H1 (cell line): ENCODE data around the gene BTK. TPM values are rescaled to one million over a fixed set of nuclear protein-coding genes. Genes with fewer than 3 reads are reported as not detected.

ENCODE experiments used
- CTCF ChIA-PET: fragments of 300-600 bp; sonication (Branson Sonifier 250); formaldehyde crosslinking; loops from one replicate; lab custom pipeline; 2021; ENCODE audit not compliant: partially characterized antibody; lab: Charles Lee
- POLR2A ChIA-PET: fragments of 300-600 bp; sonication (Branson Sonifier 250); formaldehyde crosslinking; loops from one replicate; lab custom pipeline; 2021; ENCODE audit warnings: inconsistent platforms; ENCODE audit not compliant: partially characterized antibody; lab: Charles Lee
- DNase-seq, 2 experiments: peaks; one replicate each; pipeline versions ENCODE4 v3.0.0 to v3.0.0-alpha.2; 2010 to 2022; ENCODE audit warnings: low spot score in 2 of 2, low read depth in 1 of 2, mixed read lengths in 1 of 2
- FAIRE-seq: peaks from 2 replicates; lab custom pipeline; 2011; peaks lifted over from hg19 to GRCh38; lab: Jason Lieb, UNC
- H2AFZ ChIP-seq: 2 replicates; pipeline ENCODE4 v1.8.1; 2012; ENCODE audit warnings: low read length, inconsistent platforms
- H2AK5ac ChIP-seq: 2 replicates; pipeline ENCODE4 v1.6.1; 2013; ENCODE audit warnings: low read depth, low read length
- H2BK120ac ChIP-seq: replicated peaks from 2 replicates; pipeline ENCODE3; 2013; ENCODE audit warnings: low read depth, low read length, inconsistent platforms
- H2BK12ac ChIP-seq: 2 replicates; pipeline ENCODE4 v1.6.1; 2013; ENCODE audit warnings: low read depth, low read length
- H2BK15ac ChIP-seq: 2 replicates; pipeline ENCODE4 v1.6.1; 2013; ENCODE audit warnings: low read length
- H2BK20ac ChIP-seq: 2 replicates; pipeline ENCODE4 v1.6.1; 2013; ENCODE audit warnings: low read length
- H2BK5ac ChIP-seq: 2 replicates; pipeline ENCODE4 v1.6.1; 2013; ENCODE audit warnings: low read depth, low read length
- H3K14ac ChIP-seq: 2 replicates; pipeline ENCODE4 v1.6.1; 2013; ENCODE audit warnings: inconsistent platforms; ENCODE audit not compliant: insufficient read length
- H3K18ac ChIP-seq: 2 replicates; pipeline ENCODE4 v1.6.1; 2013; ENCODE audit warnings: low read length; ENCODE audit errors: extremely low read depth
- H3K23ac ChIP-seq: 2 replicates; pipeline ENCODE4 v1.6.1; 2013; ENCODE audit warnings: inconsistent platforms; ENCODE audit not compliant: insufficient read length
- H3K23me2 ChIP-seq: 2 replicates; pipeline ENCODE4 v1.6.1; 2013; ENCODE audit warnings: low read depth, low read length
- H3K27ac ChIP-seq: 2 replicates; pipeline ENCODE4 v1.6.1; 2011; ENCODE audit warnings: low read depth, low read length, inconsistent platforms
- H3K27me3 ChIP-seq, 4 experiments: replicated peaks in 1 of 4; 1 replicate in 1 of 4; 2 replicates in 3 of 4; pipeline versions ENCODE4 v1.6.1 to v1.8.1; 2011 to 2013; ENCODE audit warnings: low read length in 3 of 4, mild to moderate bottlenecking in 3 of 4, inconsistent platforms in 2 of 4, mixed read lengths in 2 of 4, moderate library complexity in 1 of 4; ENCODE audit not compliant: control insufficient read depth in 3 of 4, insufficient read depth in 3 of 4; ENCODE audit errors: extremely low read depth in 1 of 4
- H3K36me3 ChIP-seq, 4 experiments: 2 replicates each; pipeline versions ENCODE4 v1.6.1 to v1.8.1; 2011 to 2013; ENCODE audit warnings: mild to moderate bottlenecking in 4 of 4, low read length in 3 of 4, moderate library complexity in 2 of 4, control low read depth in 1 of 4, inconsistent platforms in 1 of 4; ENCODE audit not compliant: insufficient read depth in 4 of 4, control insufficient read depth in 2 of 4
- H3K4ac ChIP-seq: replicated peaks from 2 replicates; pipeline ENCODE3; 2013; ENCODE audit warnings: low read length, low read depth, mixed read lengths, inconsistent platforms; ENCODE audit not compliant: insufficient read length
- H3K4me1 ChIP-seq, 4 experiments: replicated peaks in 1 of 4; 1 replicate in 1 of 4; 2 replicates in 3 of 4; pipeline versions ENCODE4 v1.6.1 to v1.8.1; 2011 to 2013; ENCODE audit warnings: low read length in 3 of 4, inconsistent platforms in 2 of 4, mixed read lengths in 1 of 4; ENCODE audit not compliant: insufficient read depth in 4 of 4, control insufficient read depth in 3 of 4
- H3K4me2 ChIP-seq, 2 experiments: 2 replicates each; pipeline versions ENCODE4 v1.6.1 to v1.8.1; 2011 to 2013; ENCODE audit warnings: low read depth in 2 of 2, low read length in 2 of 2, control low read depth in 1 of 2, inconsistent platforms in 1 of 2, mild to moderate bottlenecking in 1 of 2; ENCODE audit not compliant: insufficient read depth in 1 of 2
- H3K4me3 ChIP-seq, 4 experiments: fragments of 200-600, 300-600 bp in 1 of 4; sonication (generic), shearing (Covaris generic), sonication (Bioruptor Twin) in 1 of 4; 2 replicates each; pipeline versions ENCODE4 v1.5.1 to v1.8.1; 2011 to 2016; ENCODE audit warnings: low read length in 4 of 4, low read depth in 3 of 4, control low read depth in 2 of 4, inconsistent platforms in 2 of 4, mild to moderate bottlenecking in 2 of 4, mixed read lengths in 1 of 4, moderate library complexity in 1 of 4; ENCODE audit not compliant: insufficient read depth in 2 of 4; ENCODE audit errors: extremely low read depth in 1 of 4
- H3K56ac ChIP-seq: replicated peaks from 2 replicates; pipeline ENCODE3; 2013; ENCODE audit warnings: low read depth, mild to moderate bottlenecking, mixed read lengths, low read length, inconsistent platforms; ENCODE audit not compliant: insufficient read length
- H3K79me1 ChIP-seq: 2 replicates; pipeline ENCODE4 v1.6.1; 2013; ENCODE audit warnings: low read depth, low read length, control low read depth
- H3K79me2 ChIP-seq, 2 experiments: 2 replicates each; pipeline versions ENCODE4 v1.6.1 to v1.8.1; 2012 to 2013; ENCODE audit warnings: low read length in 2 of 2, mild to moderate bottlenecking in 2 of 2, inconsistent platforms in 1 of 2; ENCODE audit not compliant: insufficient read depth in 2 of 2, control insufficient read depth in 1 of 2
- H3K9ac ChIP-seq, 4 experiments: replicated peaks in 1 of 4; 1 replicate in 1 of 4; 2 replicates in 3 of 4; pipeline versions ENCODE4 v1.6.1 to v1.8.1; 2011 to 2013; ENCODE audit warnings: low read depth in 3 of 4, low read length in 3 of 4, control low read depth in 2 of 4, mild to moderate bottlenecking in 2 of 4, moderate library complexity in 2 of 4, inconsistent platforms in 1 of 4; ENCODE audit errors: extremely low read depth in 1 of 4
- H3K9me3 ChIP-seq, 2 experiments: 2 replicates each; pipeline versions ENCODE4 v1.6.1 to v1.8.1; 2012 to 2013; ENCODE audit warnings: mild to moderate bottlenecking in 2 of 2, moderate library complexity in 2 of 2, control low read depth in 1 of 2, inconsistent platforms in 1 of 2, low read depth in 1 of 2, low read length in 1 of 2, mixed read lengths in 1 of 2; ENCODE audit not compliant: insufficient read depth in 2 of 2
- H4K20me1 ChIP-seq, 2 experiments: replicated peaks in 1 of 2; 2 replicates each; pipeline versions ENCODE3 to v1.8.1; 2011 to 2013; ENCODE audit warnings: inconsistent platforms in 2 of 2, low read length in 2 of 2, mild to moderate bottlenecking in 1 of 2; ENCODE audit not compliant: insufficient read depth in 2 of 2, control insufficient read depth in 1 of 2
- H4K5ac ChIP-seq: 2 replicates; pipeline ENCODE4 v1.6.1; 2013; ENCODE audit warnings: low read length, low read depth, mixed read lengths, inconsistent platforms; ENCODE audit not compliant: insufficient read length
- H4K8ac ChIP-seq: 2 replicates; pipeline ENCODE4 v1.8.0; 2013; ENCODE audit warnings: mild to moderate bottlenecking, moderate library complexity, low read length, inconsistent platforms; ENCODE audit not compliant: insufficient read depth; ENCODE audit errors: extremely low read depth
- H4K91ac ChIP-seq: replicated peaks from 2 replicates; pipeline ENCODE3; 2013; ENCODE audit warnings: low read length, mixed read lengths, inconsistent platforms; ENCODE audit not compliant: insufficient read length
- ATF2 ChIP-seq: IDR thresholded peaks from 2 replicates; pipeline ENCODE4 v1.6.1; 2012; ENCODE audit warnings: low read length, inconsistent platforms
- CREB1 ChIP-seq: IDR thresholded peaks from 2 replicates; pipeline ENCODE4 v1.6.1; 2012; ENCODE audit warnings: inconsistent platforms
- TAF1 ChIP-seq: IDR thresholded peaks from 2 replicates; pipeline ENCODE4 v1.6.1; 2011; ENCODE audit warnings: mild to moderate bottlenecking, low read depth, low read length
- WGBS, 2 experiments: shearing (Covaris generic) in 1 of 2; methylation state at CpG; one replicate each; pipeline versions ENCODE4 v1.1.6 to v1.1.7; 2013 to 2015; ENCODE audit warnings: low lambda C conversion rate in 2 of 2, mixed read lengths in 2 of 2, inconsistent platforms in 1 of 2, low coverage in 1 of 2, missing lambda C conversion rate in 1 of 2; ENCODE audit not compliant: insufficient replicate concordance in 2 of 2, insufficient coverage in 1 of 2, insufficient read length in 1 of 2; ENCODE audit errors: extremely low coverage in 1 of 2, missing lambda C conversion rate in 1 of 2; 5-methylcytosine and 5-hydroxymethylcytosine counted together
- polyA plus RNA-seq, 7 experiments: library from polyadenylated mRNA; depleted of rRNA in 3 of 7; stranded (reverse) in 5 of 7; unstranded in 2 of 7; fragments of >200 nt in 5 of 7; fragments of 200-250 nt in 2 of 7; gene quantifications; 1 replicate in 5 of 7; 2 replicates in 1 of 7; 4 replicates in 1 of 7; pipeline versions ENCODE4 v1.2.1 to v1.2.3, GENCODE V29; 2011 to 2013; ENCODE audit warnings: missing spikeins in 2 of 7, mixed read lengths in 2 of 7
- total RNA-seq: library from RNA; stranded (reverse); fragmentation: NEBNext Ultra II Directional; extraction: Animal tissue kit (Norgen Biotek cat#: 25700); gene quantifications from 2 replicates; pipeline ENCODE4 v1.2.1, GENCODE V29; 2021

The BTK gene
- total and polyA plus RNA-seq, 2 of the 8 experiments (the other 6 are each of a cell fraction or from before 2014, with no cell fraction given): 0.06 to 0.20 TPM

- H2AFZ ChIP-seq: no peak overlapping the region
- no peaks in the 10 kb centered on the region for H3K79me1 ChIP-seq
- no peak for DNase-seq
- H4K5ac ChIP-seq: peak overlapping the region; percentile 18
- H2BK20ac ChIP-seq: no peak overlapping the region
- H4K8ac ChIP-seq: no peak overlapping the region
- TF ChIP-seq TAF1 (no peak), ATF2 (no peak), CREB1 (no peak)
- TF ChIP-seq, all 59 proteins: peak for 0
- CTCF ChIA-PET: interaction anchor here (1.7 kb wide), 1 partner anchor 21 kb away, joined by 3 read pairs; no protein-coding TSS in a partner anchor
- peak overlapping the region; percentile 63 to 73 for H3K4me2 ChIP-seq
- no peak overlapping the region for H3K4ac ChIP-seq
- no peak overlapping the region for H4K91ac ChIP-seq
- 0 out of 2 replicates have a peak overlapping the region, but pooled peaks have one; percentile 3 for H2BK15ac ChIP-seq
- H3K23me2 ChIP-seq: peaks cover 3% of the 10 kb centered on the region; the same call in 1 of the 2 replicates
- no peak for FAIRE-seq
- H2BK120ac ChIP-seq: no peak overlapping the region
- H4K20me1 ChIP-seq: no peaks in the 10 kb centered on the region
- peaks cover 9 to 33% of the 10 kb centered on the region in 2 experiments for H3K79me2 ChIP-seq
- no peaks in the 10 kb centered on the region for H3K9me3 ChIP-seq
- POLR2A ChIA-PET: interaction anchor here (0.9 to 6.2 kb wide), 5 partner anchors 8 to 47 kb away, joined by 3 to 45 read pairs (median 4); partner anchors contain the start of gene RPL36A
- peaks cover 2 to 12% (median 4%) of the 10 kb centered on the region in 4 experiments; a peak in 4 of 8 replicates for H3K36me3 ChIP-seq
- WGBS, 2 experiments: 42% methylated on average over 4 of the region's 4 CpGs; no CpG with 5 or more reads in 1 of the 2 experiments
- peak overlapping the region; percentile 15; the same call in 1 of the 2 replicates for H3K18ac ChIP-seq
- no peak overlapping the region for H3K23ac ChIP-seq
- H2AK5ac ChIP-seq: no peak overlapping the region
- no peaks in the 10 kb centered on the region for H3K27me3 ChIP-seq
- H3K14ac ChIP-seq: no peak overlapping the region
- H3K4me1 ChIP-seq: no peaks in the 10 kb centered on the region
- no peak overlapping the region for H2BK12ac ChIP-seq
- H2BK5ac ChIP-seq: no peak overlapping the region
- H3K4me3 ChIP-seq: peak overlapping the region; percentile 57 to 88 (median 74); a peak in 7 of 8 replicates
- peak overlapping the region in 3 of 4 experiments; percentile 44 to 86 (median 82); a peak in 5 of 7 replicates for H3K9ac ChIP-seq
- H3K27ac ChIP-seq: peak overlapping the region; percentile 89; the same call in 1 of the 2 replicates
- H3K56ac ChIP-seq: no peak overlapping the region
These were observed 36.8 kb downstream of the BTK start for GRCh38 chrX:101349193-101349562.
